Measurements from ENCODE around the gene SPEN. TPM values are rescaled to one million over a fixed set of nuclear protein-coding genes. Genes with fewer than 3 reads are reported as not detected.

Gene SPEN
- total and polyA plus RNA-seq, 2 experiments from 2014 or later: 14.9 to 43.6 TPM

DNA sequence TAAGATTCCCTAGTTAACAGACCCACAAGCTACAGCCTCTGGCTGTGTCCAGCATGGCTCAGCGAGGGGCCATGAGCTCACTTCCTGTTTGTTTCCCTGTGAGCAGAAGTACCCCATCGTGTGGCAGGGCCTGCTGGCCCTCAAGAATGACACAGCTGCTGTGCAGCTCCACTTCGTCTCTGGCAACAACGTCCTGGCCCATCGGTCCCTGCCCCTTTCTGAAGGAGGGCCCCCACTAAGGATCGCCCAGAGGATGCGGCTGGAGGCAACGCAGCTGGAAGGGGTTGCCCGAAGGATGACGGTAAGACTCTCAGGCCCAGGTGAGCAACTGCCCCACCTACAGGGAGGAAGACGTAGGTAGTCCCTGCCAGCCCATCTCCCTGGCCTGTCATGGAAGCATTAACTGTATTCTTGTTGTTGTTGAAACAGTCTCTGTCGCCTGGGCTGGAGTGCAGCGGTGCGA lies 90.2 kb downstream of the SPEN start:
- TF ChIP-seq, protein P1, sequence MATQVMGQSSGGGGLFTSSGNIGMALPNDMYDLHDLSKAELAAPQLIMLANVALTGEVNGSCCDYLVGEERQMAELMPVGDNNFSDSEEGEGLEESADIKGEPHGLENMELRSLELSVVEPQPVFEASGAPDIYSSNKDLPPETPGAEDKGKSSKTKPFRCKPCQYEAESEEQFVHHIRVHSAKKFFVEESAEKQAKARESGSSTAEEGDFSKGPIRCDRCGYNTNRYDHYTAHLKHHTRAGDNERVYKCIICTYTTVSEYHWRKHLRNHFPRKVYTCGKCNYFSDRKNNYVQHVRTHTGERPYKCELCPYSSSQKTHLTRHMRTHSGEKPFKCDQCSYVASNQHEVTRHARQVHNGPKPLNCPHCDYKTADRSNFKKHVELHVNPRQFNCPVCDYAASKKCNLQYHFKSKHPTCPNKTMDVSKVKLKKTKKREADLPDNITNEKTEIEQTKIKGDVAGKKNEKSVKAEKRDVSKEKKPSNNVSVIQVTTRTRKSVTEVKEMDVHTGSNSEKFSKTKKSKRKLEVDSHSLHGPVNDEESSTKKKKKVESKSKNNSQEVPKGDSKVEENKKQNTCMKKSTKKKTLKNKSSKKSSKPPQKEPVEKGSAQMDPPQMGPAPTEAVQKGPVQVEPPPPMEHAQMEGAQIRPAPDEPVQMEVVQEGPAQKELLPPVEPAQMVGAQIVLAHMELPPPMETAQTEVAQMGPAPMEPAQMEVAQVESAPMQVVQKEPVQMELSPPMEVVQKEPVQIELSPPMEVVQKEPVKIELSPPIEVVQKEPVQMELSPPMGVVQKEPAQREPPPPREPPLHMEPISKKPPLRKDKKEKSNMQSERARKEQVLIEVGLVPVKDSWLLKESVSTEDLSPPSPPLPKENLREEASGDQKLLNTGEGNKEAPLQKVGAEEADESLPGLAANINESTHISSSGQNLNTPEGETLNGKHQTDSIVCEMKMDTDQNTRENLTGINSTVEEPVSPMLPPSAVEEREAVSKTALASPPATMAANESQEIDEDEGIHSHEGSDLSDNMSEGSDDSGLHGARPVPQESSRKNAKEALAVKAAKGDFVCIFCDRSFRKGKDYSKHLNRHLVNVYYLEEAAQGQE (IDR thresholded peaks at IDR 0.05; ENCODE audit: unreplicated experiment): no peak
- TF ChIP-seq, protein P2, sequence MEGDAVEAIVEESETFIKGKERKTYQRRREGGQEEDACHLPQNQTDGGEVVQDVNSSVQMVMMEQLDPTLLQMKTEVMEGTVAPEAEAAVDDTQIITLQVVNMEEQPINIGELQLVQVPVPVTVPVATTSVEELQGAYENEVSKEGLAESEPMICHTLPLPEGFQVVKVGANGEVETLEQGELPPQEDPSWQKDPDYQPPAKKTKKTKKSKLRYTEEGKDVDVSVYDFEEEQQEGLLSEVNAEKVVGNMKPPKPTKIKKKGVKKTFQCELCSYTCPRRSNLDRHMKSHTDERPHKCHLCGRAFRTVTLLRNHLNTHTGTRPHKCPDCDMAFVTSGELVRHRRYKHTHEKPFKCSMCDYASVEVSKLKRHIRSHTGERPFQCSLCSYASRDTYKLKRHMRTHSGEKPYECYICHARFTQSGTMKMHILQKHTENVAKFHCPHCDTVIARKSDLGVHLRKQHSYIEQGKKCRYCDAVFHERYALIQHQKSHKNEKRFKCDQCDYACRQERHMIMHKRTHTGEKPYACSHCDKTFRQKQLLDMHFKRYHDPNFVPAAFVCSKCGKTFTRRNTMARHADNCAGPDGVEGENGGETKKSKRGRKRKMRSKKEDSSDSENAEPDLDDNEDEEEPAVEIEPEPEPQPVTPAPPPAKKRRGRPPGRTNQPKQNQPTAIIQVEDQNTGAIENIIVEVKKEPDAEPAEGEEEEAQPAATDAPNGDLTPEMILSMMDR (conservative IDR thresholded peaks at IDR 0.05; ENCODE audit: low read depth in 2 of 2): peak; percentile 42 to 65
- Mint-ChIP-seq H3K4me1 (peaks cover 7% of the 10 kb centered on the region), H3K36me3 (ENCODE audit: low read depth) (peaks cover 76% of the 10 kb centered on the region), H3K9me3 (no peaks in the 10 kb centered on the region), H3K4me3 (no peak overlapping the region), H3K27ac (peak overlapping the region; percentile 96), H3K27me3 (ENCODE audit: insufficient read depth, low read depth, poor library complexity) (peaks cover 17% of the 10 kb centered on the region)
- H3K79me2 ChIP-seq (replicated peaks; ENCODE audit: insufficient read depth): no peaks in the 10 kb centered on the region
- H3K9me2 ChIP-seq (ENCODE audit: insufficient read depth): no peaks in the 10 kb centered on the region
- no peaks in the 10 kb centered on the region for H3K27me3 ChIP-seq (ENCODE audit: insufficient read depth)
- H3K4me3 ChIP-seq: no peak overlapping the region
- H3K4me1 ChIP-seq (ENCODE audit: insufficient read depth): no peaks in the 10 kb centered on the region
- 0 out of 2 replicates have a peak overlapping the region, but pooled peaks have one; percentile 45 for H3K27ac ChIP-seq (ENCODE audit: low read depth)
- H3F3A ChIP-seq (replicated peaks; ENCODE audit: low read depth): no peaks in the 10 kb centered on the region
- peaks cover 15% of the 10 kb centered on the region for H3K36me3 ChIP-seq (ENCODE audit: insufficient read depth)
- H2AFZ ChIP-seq: no peak overlapping the region
- DNase-seq (ENCODE audit: low spot score): peak; percentile 70
- no peaks in the 10 kb centered on the region; the same call in none of the 2 replicates for H4K20me1 ChIP-seq (replicated peaks; ENCODE audit: insufficient read depth)
- ATAC-seq: peak; percentile 86
- no peak overlapping the region for H3K4me2 ChIP-seq

DNA sequence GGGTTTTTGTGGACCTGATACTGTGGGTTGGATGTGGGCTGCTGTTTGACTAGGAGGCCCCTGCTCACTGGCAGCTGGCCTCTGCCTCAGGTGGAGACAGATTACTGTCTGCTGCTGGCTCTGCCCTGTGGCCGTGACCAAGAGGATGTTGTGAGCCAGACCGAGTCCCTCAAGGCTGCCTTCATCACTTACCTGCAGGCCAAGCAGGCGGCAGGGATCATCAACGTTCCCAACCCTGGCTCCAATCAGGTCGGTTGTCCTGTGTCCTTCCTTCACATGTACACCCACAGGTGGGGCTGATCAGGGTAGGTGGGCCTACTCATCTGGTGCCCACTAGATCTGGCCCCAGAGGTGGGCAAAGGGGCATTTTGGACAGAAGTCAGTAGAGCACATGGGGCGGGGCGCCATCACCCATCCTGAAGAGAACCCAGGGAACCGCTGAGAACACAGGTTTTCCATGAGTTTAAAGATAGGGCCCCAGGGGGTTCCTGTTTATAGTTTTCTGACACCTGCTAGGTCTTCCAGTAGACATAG lies 91.2 kb downstream of the SPEN start:
- Histone ChIP-seq H3K4me1 (ENCODE audit: insufficient read depth) (no peaks in the 10 kb centered on the region), H3F3A (replicated peaks; ENCODE audit: low read depth) (no peaks in the 10 kb centered on the region), H4K20me1 (replicated peaks; ENCODE audit: insufficient read depth) (no peaks in the 10 kb centered on the region; the same call in none of the 2 replicates), H3K4me3 (no peak overlapping the region), H3K27ac (ENCODE audit: low read depth) (no peak overlapping the region), H3K9me2 (ENCODE audit: insufficient read depth) (no peaks in the 10 kb centered on the region), H2AFZ (no peak overlapping the region), H3K79me2 (replicated peaks; ENCODE audit: insufficient read depth) (no peaks in the 10 kb centered on the region), H3K27me3 (ENCODE audit: insufficient read depth) (no peaks in the 10 kb centered on the region), H3K36me3 (ENCODE audit: insufficient read depth) (peaks cover 15% of the 10 kb centered on the region), H3K4me2 (no peak overlapping the region)
- Mint-ChIP-seq H3K9me3 (no peaks in the 10 kb centered on the region), H3K27ac (no peak overlapping the region), H3K4me1 (peaks cover 7% of the 10 kb centered on the region), H3K4me3 (no peak overlapping the region), H3K36me3 (ENCODE audit: low read depth) (peaks cover 67% of the 10 kb centered on the region), H3K27me3 (ENCODE audit: insufficient read depth, low read depth, poor library complexity) (peaks cover 17% of the 10 kb centered on the region)
- no peak for DNase-seq (ENCODE audit: low spot score)
- ATAC-seq: no peak
- TF ChIP-seq STAT1 (IDR thresholded peaks at IDR 0.05; ENCODE audit: unreplicated experiment) (no peak), EZH2 (IDR thresholded peaks at IDR 0.05; ENCODE audit: low read depth, unreplicated experiment) (no peak), ZNF331 (CRISPR knock-in tag; IDR thresholded peaks at IDR 0.05; ENCODE audit: low read depth) (no peak), EZH2phosphoT487 (IDR thresholded peaks at IDR 0.05; ENCODE audit: unreplicated experiment) (no peak), NANOG (IDR thresholded peaks at IDR 0.05; ENCODE audit: borderline replicate concordance) (no peak)
- TF ChIP-seq, protein P3, sequence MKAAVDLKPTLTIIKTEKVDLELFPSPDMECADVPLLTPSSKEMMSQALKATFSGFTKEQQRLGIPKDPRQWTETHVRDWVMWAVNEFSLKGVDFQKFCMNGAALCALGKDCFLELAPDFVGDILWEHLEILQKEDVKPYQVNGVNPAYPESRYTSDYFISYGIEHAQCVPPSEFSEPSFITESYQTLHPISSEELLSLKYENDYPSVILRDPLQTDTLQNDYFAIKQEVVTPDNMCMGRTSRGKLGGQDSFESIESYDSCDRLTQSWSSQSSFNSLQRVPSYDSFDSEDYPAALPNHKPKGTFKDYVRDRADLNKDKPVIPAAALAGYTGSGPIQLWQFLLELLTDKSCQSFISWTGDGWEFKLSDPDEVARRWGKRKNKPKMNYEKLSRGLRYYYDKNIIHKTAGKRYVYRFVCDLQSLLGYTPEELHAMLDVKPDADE (IDR thresholded peaks at IDR 0.05): no peak

Data from GM23338 (cell line).